Spleen (tissue), 7 donors: ENCODE results near the gene FBLN2.

Source experiments
- CTCF ChIP-seq, 11 experiments: fragments of 200-600 bp in 7 of 11; fragments of 450-650 bp in 4 of 11; sonication (generic) in 4 of 11; IDR thresholded peaks in 8 of 11; conservative IDR thresholded peaks in 3 of 11; 1 replicate in 7 of 11; 2 replicates in 4 of 11; pipeline versions ENCODE4 v1.4.0 to v1.8.0; 2016 to 2021; ENCODE audit warnings: antibody characterized with exemption in 11 of 11, inconsistent platforms in 4 of 11, mild to moderate bottlenecking in 1 of 11
- POLR2A ChIP-seq, 3 donors: fragments of 450-650 bp; IDR thresholded peaks; one replicate each; pipeline ENCODE4 v1.5.1; 2017; ENCODE audit warnings: antibody characterized with exemption in 3 of 3, mild to moderate bottlenecking in 1 of 3
- POLR2AphosphoS5 ChIP-seq, 3 donors: sonication (generic); formaldehyde crosslinking; IDR thresholded peaks; one replicate each; pipeline ENCODE4 v1.5.1; 2017; ENCODE audit warnings: antibody characterized with exemption in 3 of 3
- donor health status: DM: no; HTN: no; CAD: no; lungs with moderate emphysema.
- donor health status: DM: no; HTN: no; CAD: no.
- donor health status: DM: no; HTN: no; CAD: no.

- TF ChIP-seq CTCF (IDR thresholded peaks at IDR 0.05 in 8 of 11, conservative IDR thresholded peaks at IDR 0.05 in 3 of 11), result no peak
- no peak for TF ChIP-seq POLR2A (IDR thresholded peaks at IDR 0.05)
- no peak for TF ChIP-seq POLR2AphosphoS5 (IDR thresholded peaks at IDR 0.05)
Observed at GRCh38 chr3:13661121-13661520, 112.2 kb downstream of the FBLN2 start.
